DMS 273 treated with DMSO at 0.1 percent for 48 hours (cell line): Measurements from ENCODE around the gene TERT.
"Not testable (repeated sequence)": the region's sequence is repeated elsewhere in the genome, so short reads cannot be mapped to it uniquely, and the experiment has no call there.

Experiments
- DNase-seq: peaks from one replicate; lab custom pipeline; 2025; lab: John Stamatoyannopoulos, UW

Gene TERT

GRCh38 chr5:1294835-1295649, at the start of gene TERT:
TSS of gene TERT (minus strand) at chr5:1295068. CDS start at chr5:1294989, 79 bp downstream.
- DNase-seq, result no peak

DNA sequence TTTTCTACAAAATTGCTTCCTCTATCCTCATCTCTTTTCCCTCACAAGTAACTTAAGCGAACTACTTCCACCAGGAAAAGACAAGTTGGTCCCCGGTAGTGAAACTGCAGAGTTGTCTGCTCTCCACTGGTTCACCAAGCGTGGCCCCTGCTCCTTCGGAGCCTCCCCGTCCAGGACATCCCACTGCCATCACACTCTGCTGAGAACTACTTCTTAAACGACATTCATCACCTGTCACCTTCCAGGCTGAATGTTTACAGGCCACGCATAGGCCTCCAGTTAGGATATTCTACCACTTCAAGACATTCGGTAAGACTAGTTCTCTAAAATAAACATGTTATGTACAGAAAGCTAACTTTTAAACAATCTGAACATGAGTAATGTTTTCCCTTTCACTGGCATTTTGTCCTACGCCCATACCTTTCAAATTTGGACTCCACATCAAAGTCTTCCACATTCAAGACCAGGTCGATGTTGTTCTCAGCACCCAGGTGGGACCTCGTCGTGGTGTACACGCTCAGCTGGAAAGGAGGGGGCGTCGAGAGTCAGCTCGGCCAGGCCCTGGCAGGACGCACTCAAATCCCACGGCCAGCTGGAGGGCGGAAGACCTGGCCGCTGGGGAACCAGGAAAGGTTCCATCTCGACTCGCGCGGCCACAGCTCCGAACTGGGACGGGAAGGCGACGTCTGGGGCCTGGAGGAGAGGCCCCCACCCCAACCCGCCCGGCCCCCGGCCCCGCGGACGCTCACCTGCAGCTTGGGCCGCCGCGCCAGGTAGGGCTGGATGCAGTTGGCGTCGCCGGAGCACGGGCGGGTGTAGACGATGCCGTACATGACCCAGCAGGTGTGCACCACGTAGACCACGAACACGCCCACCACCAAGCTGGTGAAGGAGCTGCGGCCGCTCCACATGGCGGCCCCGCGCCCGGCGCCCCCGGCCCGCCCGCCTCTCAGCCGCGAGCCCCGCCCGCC, 49.3 kb upstream of the TERT start:
- no peak for DNase-seq

DNA sequence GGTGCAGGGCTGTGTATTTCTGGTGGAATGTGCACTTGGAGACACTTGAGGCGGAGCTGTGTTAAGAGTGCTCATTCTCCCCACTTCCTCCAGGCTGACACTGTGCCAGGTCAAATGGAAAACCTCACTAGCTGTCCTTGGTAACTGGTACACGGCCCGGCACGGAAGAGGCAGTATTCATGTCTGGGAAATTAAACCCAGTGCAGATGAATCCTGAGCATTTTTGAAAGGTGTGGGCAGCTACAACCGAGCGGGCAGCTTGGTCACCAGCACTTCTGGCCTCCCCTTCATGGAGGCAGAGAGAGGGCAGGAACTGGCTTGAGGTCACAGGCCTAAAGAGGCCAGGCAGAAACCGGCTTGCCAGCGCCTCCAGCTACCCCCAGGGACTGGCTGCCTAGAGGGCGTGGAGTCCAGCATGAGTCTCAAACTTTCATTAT, 48.5 kb upstream of the TERT start:
- DNase-seq, result no peak

DNA sequence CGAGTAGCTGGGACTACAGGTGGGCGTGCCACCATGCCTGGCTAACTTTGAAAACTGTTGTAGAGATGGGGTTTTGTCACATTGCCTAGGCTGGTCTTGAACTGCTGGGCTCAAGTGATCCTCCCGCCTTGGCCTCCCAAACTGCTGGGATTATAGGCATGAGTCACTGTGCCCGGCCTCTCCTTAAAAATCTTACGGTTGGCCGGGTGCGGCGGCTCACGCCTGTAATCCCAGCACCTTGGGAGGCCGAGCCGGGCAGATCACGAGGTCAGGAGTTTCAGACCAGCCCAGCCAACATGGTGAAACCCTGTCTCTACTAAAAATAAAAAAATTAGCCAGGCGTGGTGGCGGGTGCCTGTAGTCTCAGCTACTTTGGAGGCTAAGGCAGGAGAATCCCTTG, 47.8 kb upstream of the TERT start:
- DNase-seq, result not testable (repeated sequence)

- no peak for DNase-seq
Measured at GRCh38 chr5:1342268-1342667, 47.4 kb upstream of the TERT start.

DNA sequence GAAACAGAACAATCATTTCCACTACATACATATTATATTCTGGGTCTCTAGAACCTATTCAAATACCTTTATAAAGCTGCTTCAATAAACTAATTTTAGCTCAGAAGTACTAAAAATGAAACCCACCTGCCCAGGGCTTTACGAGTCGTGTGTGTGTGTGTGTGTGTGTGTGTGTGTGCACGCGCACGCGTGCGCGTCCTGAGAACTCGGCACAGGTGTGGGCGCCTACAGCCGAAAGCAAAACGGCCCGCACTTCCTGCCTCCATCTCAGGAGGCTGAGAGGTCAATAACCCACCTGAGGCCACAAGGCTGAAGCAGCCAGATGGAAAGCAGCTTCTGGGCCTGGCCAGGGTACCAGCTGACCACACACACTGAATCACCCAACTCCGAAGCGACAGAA, 47.0 kb upstream of the TERT start:
- DNase-seq, result no peak

DNA sequence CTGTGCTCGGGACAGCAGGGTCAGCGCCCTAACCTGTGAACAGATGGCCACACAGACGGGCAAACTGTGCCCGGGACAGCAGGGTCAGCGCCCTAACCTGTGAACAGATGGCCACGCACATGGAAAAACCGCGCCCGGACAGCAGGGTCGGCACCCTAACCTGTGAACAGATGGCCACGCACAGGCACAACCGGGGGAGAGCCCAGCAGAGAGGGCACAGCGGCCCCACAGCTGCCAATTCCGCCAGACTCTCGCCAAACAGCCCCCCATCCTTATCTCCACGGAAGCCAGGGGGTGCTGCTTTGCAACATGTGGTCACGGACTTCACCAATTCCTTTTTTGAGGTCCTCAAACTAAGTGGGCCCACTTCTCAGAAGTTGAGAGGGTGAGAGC, 44.9 kb upstream of the TERT start:
- not testable (repeated sequence) for DNase-seq

DNA sequence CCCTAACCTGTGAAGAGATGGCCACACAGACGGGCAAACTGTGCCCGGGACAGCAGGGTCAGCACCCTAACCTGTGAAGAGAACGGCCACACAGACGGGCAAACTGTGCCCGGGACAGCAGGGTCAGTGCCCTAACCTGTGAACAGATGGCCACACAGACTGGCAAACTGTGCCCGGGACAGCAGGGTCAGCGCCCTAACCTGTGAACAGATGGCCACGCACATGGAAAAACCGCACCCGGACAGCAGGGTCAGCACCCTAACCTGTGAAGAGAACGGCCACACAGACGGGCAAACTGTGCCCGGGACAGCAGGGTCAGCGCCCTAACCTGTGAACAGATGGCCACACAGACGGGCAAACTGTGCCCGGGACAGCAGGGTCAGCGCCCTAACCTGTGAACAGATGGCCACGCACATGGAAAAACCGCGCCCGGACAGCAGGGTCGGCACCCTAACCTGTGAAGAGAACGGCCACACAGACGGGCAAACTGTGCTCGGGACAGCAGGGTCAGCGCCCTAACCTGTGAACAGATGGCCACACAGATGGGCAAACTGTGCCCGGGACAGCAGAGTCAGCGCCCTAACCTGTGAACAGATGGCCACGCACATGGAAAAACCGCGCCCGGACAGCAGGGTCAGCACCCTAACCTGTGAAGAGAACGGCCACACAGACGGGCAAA, 44.4 kb upstream of the TERT start:
- DNase-seq, result not testable (repeated sequence)

DNA sequence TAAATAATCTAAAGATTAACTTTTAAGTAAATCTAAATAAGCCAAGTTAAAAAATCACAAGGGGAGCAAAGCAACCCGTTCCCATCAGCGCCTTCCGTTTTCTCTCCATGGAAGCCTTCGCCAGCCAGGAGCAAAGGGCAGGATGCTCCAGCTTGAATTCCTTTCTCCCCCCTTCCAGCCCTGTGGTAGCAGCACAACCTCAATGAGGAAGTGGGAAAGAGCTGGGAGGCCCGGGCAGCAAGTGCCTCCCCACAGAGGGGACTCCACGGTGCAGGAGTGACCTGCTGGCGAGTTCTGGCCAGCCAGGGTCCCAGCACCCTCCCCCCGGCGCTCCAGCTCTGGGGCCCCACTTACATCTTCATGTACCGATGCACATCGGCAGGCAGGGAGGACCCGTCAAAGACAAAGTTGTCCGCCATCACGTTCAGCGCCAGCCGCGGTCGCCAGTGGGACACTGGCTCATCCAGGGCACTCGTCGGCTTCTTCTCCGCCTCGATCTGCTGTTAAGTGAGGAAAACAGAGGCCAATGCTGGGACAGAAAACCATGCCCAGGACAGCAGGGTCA, 43.7 kb upstream of the TERT start:
- DNase-seq, result no peak

- no peak for DNase-seq
Measured at GRCh38 chr5:1338196-1338490, 43.3 kb upstream of the TERT start.

GRCh38 chr5:1337489-1338195, 42.8 kb upstream of the TERT start:
- no peak for DNase-seq

GRCh38 chr5:1336749-1337488, 42.1 kb upstream of the TERT start:
- no peak for DNase-seq

DNA sequence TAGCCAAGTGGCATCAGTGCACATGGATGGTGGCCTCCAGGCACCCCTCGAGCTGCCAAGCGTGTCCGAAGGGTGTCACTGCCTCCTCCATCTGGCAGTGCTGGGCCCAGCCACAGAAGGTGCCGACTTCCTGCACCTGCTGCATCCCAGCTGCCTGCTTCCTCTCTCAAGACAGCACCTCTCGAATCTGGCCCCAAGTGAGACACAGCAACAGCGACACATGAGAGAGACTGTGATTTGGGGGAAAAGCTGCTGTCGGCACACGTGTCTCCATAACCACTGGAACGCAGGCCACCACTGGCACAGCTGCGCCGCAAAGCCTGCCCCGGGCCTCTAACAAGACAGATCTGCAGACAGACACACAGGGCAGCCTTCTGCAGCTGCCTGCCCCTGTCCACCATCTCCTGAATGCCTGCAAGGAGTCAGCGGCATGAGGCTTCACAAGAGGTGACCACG, 41.3 kb upstream of the TERT start:
- DNase-seq, result no peak

GRCh38 chr5:1335540-1336095, 40.8 kb upstream of the TERT start:
- no peak for DNase-seq

DNA sequence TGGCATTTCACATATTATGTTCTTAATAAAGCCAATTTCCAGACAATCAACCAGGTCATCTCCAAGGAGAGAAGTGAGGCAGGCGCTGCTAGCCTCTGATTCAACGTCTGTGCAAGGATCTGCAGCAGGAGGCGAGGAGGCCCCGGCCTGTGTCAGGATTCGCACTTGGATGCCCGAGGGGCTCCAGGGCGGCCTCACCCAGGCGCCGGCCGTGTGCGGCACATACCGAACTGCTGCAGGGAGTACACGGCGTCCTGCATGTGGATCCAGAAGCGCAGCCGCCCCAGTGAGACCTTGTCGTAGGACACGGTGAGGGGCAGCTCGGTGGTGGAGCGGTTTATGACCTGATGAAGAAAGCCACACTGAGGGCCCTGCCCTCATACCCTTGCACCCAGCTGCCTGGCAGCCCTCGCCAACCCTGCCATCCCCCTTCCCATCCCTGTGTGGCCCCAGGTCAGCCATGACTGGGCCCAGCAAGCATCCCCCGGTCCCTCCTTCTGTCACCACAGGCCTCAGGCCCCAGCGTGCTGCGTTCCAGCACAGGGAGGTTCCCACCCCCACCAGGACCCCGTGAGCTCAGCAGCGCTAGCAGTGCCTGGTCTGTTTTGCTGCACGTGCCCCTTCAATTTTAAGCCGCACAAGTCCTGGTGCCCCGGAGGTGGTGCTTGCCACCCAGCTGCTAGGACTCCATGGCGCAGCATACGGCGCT, 40.1 kb upstream of the TERT start:
- DNase-seq, result no peak

DNA sequence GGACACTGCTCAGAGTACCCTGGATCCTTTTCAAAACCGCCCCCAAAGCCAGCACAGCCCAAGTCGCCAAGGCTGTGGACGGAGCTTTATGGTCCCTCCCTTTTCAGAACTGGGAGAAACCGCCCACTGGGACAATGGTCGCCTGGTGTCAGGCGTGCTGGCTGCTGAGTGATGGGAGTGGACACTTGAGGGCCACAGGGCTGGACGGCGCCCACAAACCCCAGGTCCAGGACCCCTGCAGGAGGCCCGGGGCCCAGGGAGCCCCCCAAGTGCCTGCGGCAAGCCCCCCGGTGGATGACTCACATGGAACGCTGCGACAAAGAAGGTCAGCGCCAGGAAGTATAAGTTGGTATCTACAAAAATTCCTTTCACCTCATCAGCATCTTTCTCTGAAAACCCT, 39.1 kb upstream of the TERT start:
- DNase-seq, result no peak

- not testable (repeated sequence) for DNase-seq
Measured at GRCh38 chr5:1333286-1333685, 38.4 kb upstream of the TERT start.

GRCh38 chr5:1332461-1333001, 37.7 kb upstream of the TERT start:
- DNase-seq, result no peak

DNA sequence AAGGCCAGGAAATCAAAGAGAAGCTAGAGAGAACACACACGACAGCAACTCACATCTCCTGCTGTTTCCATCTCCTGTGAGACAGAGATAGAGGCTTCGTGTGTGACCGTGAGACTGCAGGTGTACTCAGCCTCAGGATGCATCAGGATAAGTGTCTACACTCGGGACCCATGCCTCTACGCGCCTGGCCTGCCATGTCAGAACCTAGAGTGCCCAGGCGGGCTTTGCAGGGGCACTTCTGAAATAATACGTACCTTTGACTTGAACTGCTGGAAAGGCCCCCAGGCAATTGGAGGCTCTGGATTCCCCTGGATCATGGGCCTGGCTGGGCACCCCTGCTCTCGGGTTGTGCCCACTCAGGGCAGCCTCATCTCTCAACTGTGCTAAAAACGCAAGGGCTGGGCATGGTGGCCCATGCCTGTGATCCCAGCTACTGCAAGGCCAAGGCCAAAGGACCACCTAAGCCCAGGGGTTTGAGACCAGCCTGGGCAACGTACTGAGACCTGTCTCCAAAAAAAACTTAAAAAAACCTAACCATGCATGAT, 37.1 kb upstream of the TERT start:
- no peak for DNase-seq
